Measurements from ENCODE around the gene CUBN.

The CUBN gene

DNA sequence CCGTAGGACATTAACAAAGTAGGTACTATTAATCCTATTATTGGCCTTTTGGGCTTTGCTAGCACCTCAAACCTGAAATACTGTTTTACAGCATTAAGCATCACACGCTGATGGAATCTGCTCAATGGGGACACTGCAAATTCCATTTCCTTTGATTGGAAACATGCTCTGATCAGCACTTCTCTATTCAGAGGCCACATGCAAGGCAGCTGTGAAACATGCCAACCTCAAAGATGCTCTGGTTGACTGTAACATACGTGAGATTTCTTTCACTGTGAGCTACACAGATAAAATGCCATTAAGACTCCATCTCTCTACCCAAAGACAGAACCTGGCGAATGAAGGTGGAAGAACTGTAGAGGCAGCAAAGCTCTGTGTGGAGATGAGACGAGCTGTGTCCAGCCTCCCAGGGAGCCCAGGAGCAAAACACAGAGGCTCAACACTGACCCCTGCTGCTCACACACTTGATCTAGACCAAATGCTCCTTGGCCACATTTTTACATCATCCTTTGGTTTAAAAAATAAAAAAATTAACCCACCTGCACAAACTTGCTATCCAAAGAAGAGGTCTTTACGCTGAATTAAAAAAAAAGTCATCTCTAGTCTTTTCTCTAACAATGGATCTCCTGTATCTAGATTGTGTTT is 320.4 kb downstream of the CUBN start:
- no peak for DNase-seq

DNA sequence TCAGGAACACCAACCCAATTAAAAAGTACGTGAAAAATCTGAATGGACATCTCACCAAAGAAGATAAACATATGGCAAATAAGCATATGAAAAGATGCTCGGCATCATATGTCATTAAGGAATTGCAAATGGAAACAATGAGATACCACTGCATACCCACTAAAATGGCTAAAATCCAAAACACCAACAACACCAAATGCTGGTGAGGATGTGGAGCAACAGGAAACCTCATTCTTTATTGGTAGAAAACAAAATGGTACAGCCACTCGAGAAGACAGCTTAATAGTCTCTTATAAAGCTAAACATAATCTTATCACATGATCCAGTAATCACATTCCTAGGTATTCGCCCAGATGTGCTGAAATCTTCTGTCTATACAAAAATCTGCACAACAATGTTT is 325.5 kb downstream of the CUBN start:
- DNase-seq: no peak

DNA sequence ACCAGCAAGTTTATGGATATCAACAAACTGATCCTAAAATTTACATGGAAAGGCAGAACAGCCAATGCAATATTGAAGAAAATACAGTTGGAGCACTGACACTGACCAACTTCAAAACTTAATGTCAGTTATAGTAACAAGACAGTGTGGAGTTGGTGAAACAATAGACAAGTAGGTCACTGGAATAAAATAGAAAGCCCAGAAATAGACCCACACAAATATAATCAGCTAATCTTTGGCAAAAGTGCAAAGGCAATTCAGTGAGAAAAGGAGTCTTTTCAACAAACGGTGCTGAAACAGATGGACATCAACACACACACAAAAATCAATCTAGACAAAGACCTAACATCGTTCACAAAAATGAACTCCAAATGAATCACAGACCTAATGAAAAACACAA is 326.1 kb downstream of the CUBN start:
- no peak for DNase-seq

DNA sequence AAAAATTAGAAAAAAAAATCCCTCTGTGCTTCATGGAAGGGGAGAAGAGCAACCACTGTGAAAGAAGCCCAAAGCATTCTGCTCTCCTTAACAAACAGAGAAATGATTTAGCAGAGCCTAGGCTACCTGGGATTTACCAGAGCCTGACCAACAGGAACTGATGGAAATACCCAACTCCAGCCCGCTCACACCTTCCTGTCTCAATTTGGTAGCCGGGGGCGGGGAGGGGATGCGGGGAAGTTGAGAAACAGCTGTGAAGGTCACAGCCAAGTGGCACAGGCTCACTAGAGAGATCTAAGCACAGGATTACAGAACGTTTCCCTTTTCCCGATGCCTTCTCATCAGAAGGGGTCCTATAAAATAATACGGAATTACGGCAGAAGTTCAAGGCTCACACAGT is 330.0 kb downstream of the CUBN start:
- DNase-seq: no peak

DNA sequence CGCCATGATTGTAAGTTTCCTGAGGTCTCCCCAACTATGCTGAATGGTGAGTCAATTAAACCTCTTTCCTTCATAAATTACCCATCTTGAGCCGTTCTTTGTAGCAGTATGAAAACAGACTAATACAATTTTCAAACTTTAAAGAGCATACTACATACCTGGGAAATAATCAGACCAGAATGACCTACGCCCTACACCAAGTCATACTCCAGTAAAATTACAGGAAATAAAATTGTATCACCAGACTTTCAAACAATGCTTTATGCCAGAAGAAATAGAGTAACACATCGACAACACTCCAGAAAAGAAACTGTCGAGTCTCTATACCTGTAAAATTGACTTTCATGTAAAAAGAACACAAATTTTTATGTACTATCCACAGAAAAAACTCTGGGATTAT is 331.0 kb downstream of the CUBN start:
- no peak for DNase-seq

DNA sequence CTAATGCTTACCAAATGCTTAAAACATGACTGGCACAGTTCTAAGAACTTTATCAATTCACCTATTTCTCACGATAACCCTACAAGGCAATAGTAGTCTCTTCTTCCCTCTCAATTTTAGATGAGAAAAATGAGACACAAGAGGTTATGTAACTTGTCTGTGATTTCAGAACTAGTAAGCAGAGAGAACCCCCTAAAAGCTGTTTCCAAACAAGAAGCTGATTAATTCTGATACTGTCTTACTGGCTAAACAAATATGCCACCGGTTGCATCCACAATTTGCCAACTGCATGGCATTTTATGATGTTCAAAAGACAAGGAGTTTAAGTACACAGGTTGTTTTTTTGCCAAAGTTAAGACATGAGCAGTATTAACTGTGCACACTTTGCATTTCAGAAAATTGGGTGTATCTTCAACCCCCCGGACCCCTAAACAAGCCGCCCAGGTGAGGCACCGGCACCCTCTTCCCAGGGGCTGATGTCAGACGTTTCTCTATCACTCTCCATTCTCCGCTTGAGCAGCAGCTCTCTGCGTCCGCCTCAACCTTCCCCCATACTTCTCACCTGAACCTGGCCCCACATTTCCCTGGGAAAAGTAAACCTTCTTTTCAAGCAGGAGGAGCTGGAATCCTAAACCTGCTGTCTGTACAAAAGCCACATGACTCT is 334.1 kb downstream of the CUBN start:
- no peak for DNase-seq

DNA sequence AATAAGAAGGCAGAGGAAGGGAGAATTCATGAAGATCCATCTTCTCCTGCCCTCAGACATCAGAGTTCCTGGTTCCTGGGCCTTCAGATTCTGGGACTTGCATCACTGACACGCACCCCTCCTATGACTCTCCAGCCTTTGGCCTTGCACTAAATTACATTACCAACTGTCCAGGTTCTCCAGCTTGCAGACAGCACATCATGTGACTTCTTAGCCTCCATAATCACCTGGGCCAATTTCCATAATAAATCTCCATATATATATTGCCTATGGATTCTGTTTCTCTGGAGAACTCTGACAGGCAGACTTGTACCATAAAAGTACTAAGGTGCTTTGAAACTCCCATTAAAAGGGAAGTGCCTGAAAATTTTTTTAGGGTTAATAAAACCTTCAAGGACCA is 335.6 kb downstream of the CUBN start:
- DNase-seq: no peak

DNA sequence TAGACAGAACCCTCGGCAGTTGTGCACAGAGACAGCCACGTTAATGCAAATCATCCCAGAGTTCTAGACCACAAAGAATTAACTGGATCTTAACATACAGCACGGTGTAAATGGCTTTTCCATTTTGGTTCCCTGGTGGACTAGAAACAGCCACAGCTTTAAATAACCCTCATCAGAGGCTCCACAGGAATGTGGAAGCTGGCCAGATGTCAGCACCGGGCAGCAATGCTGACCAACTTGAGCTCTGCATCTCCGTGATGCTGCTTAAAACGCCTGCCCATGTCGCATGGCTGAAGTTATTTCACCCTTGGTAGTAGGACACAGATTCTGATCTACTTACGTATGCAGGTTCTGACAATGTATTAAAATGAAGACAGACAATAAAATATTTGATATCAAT is 336.9 kb downstream of the CUBN start:
- no peak for DNase-seq

DNA sequence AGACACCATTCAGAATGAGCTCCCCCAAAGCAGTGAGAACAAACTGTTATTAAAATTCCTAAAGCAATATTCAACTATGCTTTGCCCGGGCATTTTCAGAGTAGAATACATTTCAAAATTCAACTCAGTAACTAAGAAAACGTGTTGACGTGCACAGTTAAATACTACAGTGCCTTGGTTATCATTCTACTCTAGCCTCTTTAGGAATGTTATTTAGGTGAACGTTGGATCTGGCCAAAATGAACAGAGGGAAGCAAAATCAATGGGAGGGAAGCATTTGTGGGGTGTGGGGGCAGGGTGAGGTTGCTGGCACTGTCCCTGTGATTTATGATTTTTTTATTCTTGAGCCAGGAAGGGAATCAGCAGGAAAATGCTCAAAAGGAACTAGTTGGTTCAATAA is 339.8 kb downstream of the CUBN start:
- no peak for DNase-seq

DNA sequence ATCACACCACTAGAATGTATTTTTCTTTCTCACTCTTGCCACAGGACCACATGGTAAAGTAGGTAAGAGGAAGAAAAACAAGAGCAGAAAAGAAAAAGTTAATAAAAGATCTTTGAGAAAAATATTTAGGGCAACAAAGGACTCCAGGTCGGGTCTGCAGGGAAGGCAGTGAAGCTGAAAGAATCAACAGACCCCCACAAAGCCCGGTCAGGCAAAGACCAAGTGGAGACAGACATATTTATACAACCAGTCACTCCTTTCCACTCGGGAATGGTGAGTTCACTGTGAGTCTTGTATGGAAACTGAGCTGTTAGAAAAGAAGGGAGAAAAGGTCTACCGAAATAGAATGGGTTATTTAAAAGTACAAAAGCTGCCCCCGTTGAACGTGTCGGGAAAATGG is 340.4 kb downstream of the CUBN start:
- no peak for DNase-seq

DNA sequence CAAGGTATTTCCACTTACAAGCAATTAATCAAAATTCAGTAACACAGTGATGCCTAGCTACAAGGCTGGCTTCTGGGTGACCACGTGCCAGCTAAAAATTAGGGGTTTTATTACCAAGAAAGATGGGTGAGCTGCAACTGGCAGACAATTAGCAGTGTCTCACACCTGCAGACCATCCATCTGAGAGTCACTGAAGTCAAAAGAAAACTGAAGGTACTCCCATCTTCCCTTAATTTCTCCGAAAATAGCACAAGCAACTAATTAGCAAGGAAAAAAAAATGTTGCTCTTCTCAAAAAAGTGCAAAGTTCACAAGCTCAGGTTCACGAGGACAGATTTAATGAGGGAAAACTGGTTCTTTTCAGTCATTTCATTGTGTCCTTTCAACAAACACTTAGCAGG is 340.8 kb downstream of the CUBN start:
- no peak for DNase-seq

DNA sequence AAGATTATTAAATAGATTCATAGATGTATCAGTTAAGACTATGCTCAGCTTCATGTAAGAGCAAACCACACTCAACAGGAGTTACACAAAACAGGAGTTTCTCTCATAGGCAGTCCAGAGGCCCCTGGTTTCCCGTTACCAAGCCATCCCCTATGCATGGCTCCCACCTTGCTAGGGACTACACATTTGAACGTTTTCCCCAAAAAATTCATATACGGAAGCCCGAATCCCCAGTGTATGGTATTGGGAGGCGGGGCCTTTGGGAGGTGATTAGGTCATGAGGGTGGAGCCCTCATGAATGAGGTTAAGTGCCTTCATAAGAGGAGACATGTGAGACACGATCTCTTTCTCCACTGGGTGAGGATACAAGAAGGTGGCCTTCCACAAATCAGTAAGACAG is 341.5 kb downstream of the CUBN start:
- DNase-seq: no peak

DNA sequence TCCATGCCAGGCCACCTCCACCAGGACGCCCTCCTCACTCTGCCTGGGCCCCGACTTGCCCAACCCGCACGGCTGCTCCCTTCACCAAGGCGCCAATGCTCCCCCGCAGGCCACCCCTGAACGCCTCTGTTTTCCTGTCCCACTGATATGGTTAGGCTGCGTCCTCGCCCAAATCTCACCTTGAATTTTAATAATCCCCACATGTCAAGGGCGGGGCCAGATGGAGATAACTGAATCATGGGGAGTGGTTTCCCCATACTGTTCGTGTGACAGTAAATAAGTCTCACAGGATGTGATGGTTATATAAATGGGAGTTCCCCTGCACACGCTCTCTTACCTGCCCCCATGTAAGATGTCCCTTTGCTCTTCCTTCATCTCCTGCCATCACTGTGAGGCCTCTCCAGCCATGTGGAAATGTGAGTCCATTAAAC is 342.2 kb downstream of the CUBN start:
- no peak for DNase-seq

DNA sequence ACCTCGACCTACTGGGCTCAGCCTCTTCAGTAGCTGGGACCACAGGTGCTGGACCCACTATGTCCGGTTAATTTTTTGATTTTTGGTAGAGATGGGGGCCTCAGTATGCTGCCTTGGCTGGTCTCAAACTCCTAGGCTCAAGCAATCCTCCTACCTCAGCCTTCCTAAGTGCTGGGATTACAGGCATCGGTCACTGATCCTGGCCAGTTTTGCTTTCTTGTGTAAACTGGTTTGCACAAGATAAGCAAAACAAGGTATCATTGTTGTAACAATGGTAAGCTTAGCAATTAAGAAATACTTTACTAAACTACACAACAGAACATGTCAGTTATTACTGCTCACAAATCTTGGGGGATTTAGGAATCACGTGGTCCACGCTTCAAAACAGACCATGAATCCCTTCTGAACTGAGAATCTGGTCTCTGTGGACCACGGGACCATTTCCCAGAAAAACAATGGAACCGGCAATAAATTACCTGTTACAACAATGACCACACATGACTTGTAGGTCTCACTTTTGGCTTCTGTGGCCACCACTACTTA is 349.2 kb downstream of the CUBN start:
- DNase-seq: no peak

DNA sequence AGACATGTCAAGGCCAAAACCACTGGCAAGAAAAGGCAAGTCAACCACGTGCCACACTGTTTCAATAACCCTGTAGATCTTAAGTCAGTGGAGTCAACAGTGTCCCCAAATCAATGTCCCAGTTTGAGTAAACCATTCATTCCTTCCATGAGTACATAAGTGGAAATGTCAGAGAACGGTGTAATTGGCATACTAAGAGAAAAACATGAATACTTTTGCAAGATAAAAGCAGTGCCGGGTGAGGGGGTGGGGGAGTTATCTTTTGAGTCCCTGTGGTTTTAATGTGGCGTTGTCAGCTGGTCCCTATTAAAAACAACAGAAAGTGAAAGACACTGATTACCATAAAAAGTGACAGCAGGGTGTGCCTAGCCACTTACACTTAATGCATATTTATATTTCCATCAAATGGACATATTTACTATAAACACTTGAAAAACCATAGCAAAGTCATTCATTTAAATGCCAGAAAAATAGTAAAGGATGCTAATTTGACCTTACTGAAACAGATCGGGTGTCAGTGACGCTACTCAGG is 350.2 kb downstream of the CUBN start:
- DNase-seq: no peak

DNA sequence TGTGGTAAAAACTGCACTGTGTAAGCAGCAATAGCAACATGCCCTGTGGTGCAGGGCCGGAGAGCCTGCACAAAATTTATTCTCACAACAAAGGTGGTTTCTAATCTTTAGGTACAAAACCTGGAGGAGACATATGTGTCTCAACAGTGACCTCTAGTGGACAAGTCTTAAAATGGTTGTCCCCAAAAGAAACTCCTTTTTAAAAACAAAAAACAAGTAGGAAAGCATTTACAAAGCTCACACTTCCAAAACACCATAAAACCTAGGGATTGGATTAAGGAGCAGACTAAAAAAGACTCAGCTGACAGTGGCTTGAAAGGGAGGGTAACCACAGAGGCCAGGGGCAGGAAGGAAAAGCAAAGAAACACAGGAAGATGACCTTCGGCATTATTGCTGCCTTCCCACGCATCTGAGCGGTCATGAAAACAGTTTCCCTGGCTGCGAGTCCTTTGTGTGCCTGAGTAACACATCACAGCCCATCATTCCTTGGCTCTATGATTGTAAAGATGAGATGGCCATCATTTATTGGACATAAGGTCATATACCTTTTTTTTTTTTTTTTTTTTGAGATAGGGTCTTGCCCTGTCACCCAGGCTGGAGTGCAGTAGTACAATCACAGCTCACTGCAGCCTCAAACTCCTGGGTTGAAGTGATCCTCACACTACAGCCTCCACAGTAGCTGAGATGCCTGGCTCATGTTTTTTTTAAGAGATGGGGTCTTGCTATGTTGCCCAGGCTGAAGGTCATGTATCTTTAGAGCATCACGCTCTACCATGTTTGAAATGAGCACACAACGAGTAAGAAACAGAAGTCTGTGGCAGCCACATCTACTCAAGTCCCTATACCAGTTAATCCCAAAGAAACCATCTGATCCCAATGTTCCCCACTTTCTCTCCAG is 351.9 kb downstream of the CUBN start:
- DNase-seq: no peak

DNA sequence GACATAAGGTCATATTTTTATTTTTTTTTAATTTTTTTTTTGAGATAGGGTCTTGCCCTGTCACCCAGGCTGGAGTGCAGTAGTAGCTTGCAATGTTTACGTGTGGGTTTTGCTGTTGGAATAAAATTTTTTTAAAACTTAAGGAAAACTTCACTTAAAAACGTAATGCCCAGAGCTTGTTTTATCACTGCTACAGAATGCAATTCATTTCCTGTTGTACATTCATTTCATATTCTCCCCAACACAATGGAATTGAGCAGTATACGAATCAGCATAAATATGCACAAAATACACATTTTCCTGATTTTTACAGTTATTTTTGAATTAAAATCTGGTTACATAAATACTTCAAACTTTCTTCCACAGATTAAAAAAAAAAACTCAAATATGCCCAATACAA is 352.7 kb downstream of the CUBN start:
- DNase-seq: no peak
